K562 (cell line): ENCODE data around the gene NBPF8. TPM values are rescaled to one million over a fixed set of nuclear protein-coding genes. Genes with fewer than 3 reads are reported as not detected.
"Not testable (repeated sequence)": the region's sequence is repeated elsewhere in the genome, so short reads cannot be mapped to it uniquely, and the experiment has no call there.

Source experiments
- ATAC-seq: fragments of 200-7000 bp; cut with Tn5 transposase; 3 replicates; pipeline ENCODE4 v1.9.1; 2020; ENCODE audit warnings: moderate library complexity
- BruUV-seq: library from RNA; stranded (reverse); fragments of 400-500 nt; replicated peaks from 2 replicates; lab custom pipeline; 2021; lab: Mats Ljungman, UMichigan
- CTCF ChIA-PET: fragments of 300-600 bp; formaldehyde crosslinking; extraction: SDS; loops from one replicate; lab custom pipeline; 2021; ENCODE audit warnings: low intra/inter-chr PET ratio; lab: Yijun Ruan, JAX
- POLR2A ChIA-PET: fragments of 300-600, 350-650 bp; sonication (Branson Sonifier 250); formaldehyde crosslinking; extraction: SDS; loops from one replicate; lab custom pipeline; 2021; ENCODE audit warnings: antibody characterized with exemption, inconsistent platforms; lab: Yijun Ruan, JAX
- DNase-seq, 4 experiments: peaks; one replicate each; pipeline versions ENCODE4 v3.0.0 to v3.0.0-alpha.2; 2011 to 2018; ENCODE audit warnings: low spot score in 3 of 4, mixed read lengths in 3 of 4; ENCODE audit errors: extremely low read depth in 1 of 4
- FAIRE-seq: peaks from 2 replicates; lab custom pipeline; 2011; peaks lifted over from hg19 to GRCh38; lab: Jason Lieb, UNC
- H2AFZ ChIP-seq: 2 replicates; pipeline ENCODE4 v1.6.0; 2011; ENCODE audit warnings: low read depth, low read length, control low read depth, inconsistent platforms
- H3K27ac ChIP-seq: fragments of 200-600 bp; 3 replicates; pipeline ENCODE4 v1.8.0; 2011; ENCODE audit warnings: low read depth, mild to moderate bottlenecking, control low read depth, inconsistent platforms, low read length, moderate library complexity, mixed read lengths; ENCODE audit errors: extremely low read depth
- H3K27me3 ChIP-seq, 2 experiments: fragments of 300-600 bp in 1 of 2; 2 replicates in 1 of 2; 3 replicates in 1 of 2; pipeline versions ENCODE4 v1.6.0 to v1.8.0; 2011; ENCODE audit warnings: inconsistent platforms in 2 of 2, low read length in 2 of 2, mild to moderate bottlenecking in 1 of 2, mixed read lengths in 1 of 2, moderate library complexity in 1 of 2; ENCODE audit not compliant: control insufficient read depth in 2 of 2, insufficient read depth in 2 of 2
- H3K36me3 ChIP-seq: fragments of 300-600 bp; 3 replicates; pipeline ENCODE4 v1.8.0; 2011; ENCODE audit warnings: mild to moderate bottlenecking, low read length, inconsistent platforms; ENCODE audit not compliant: control insufficient read depth, insufficient read depth
- H3K4me1 ChIP-seq, 2 experiments: fragments of 200-600 bp in 1 of 2; replicated peaks in 1 of 2; 2 replicates in 1 of 2; 3 replicates in 1 of 2; pipeline versions ENCODE4 v1.5.1 to v1.8.0; 2011; ENCODE audit warnings: inconsistent platforms in 2 of 2, low read length in 2 of 2, mild to moderate bottlenecking in 1 of 2, mixed read lengths in 1 of 2, moderate library complexity in 1 of 2; ENCODE audit not compliant: control insufficient read depth in 2 of 2, insufficient read depth in 2 of 2
- H3K4me2 ChIP-seq: 2 replicates; pipeline ENCODE4 v1.6.1; 2011; ENCODE audit warnings: low read length, control low read depth, inconsistent platforms, mixed read lengths; ENCODE audit not compliant: insufficient read depth
- H3K4me3 ChIP-seq: fragments of 200-600 bp; sonication (generic), shearing (Covaris generic); 2 replicates; pipeline ENCODE4 v1.5.1; 2016; ENCODE audit warnings: control low read depth, inconsistent platforms
- H3K79me2 ChIP-seq: fragments of 200-600 bp; 3 replicates; pipeline ENCODE4 v1.8.0; 2011; ENCODE audit warnings: low read length, inconsistent platforms; ENCODE audit not compliant: control insufficient read depth, insufficient read depth
- H3K9ac ChIP-seq, 2 experiments: 2 replicates each; pipeline versions ENCODE4 v1.6.0 to v1.6.1; 2011; ENCODE audit warnings: low read depth in 2 of 2, low read length in 2 of 2, control low read depth in 1 of 2, inconsistent platforms in 1 of 2, mild to moderate bottlenecking in 1 of 2, mixed read lengths in 1 of 2; ENCODE audit not compliant: insufficient read depth in 1 of 2
- H3K9me1 ChIP-seq: one replicate; pipeline ENCODE4 v1.6.0; 2011; ENCODE audit warnings: inconsistent platforms, mild to moderate bottlenecking, low read length, moderate library complexity; ENCODE audit not compliant: control insufficient read depth, insufficient read depth
- H3K9me3 ChIP-seq: replicated peaks from 2 replicates; pipeline ENCODE4 v1.5.1; 2011; ENCODE audit warnings: low read depth, low read length, inconsistent platforms; ENCODE audit not compliant: control insufficient read depth, insufficient read depth
- H4K20me1 ChIP-seq: replicated peaks from 2 replicates; pipeline ENCODE4 v1.6.1; 2011; ENCODE audit warnings: low read length, inconsistent platforms, mixed read lengths; ENCODE audit not compliant: control insufficient read depth, insufficient read depth
- RAD21 ChIP-seq, 2 experiments: fragments of 250-450 bp in 1 of 2; fragments of 450-650 bp in 1 of 2; sonication (Bioruptor Pico) in 1 of 2; formaldehyde crosslinking in 1 of 2; IDR thresholded peaks in 1 of 2; conservative IDR thresholded peaks in 1 of 2; 2 replicates each; pipeline versions ENCODE4 v1.4.0 to v1.8.0; 2020 to 2022; ENCODE audit warnings: mild to moderate bottlenecking in 2 of 2, moderate library complexity in 1 of 2
- WGBS: fragments of 100-300 bp; shearing (Covaris generic); methylation state at CpG from one replicate; pipeline ENCODE4 v1.1.6; 2016; ENCODE audit warnings: low coverage, mixed read lengths; ENCODE audit not compliant: insufficient coverage; ENCODE audit errors: missing lambda C conversion rate; 5-methylcytosine and 5-hydroxymethylcytosine counted together
- in situ Hi-C: fragments of 300-500 bp; cut with MboI; formaldehyde crosslinking; loops from 4 replicates; pipeline ENCODE4 v1.15.0; 2018; ENCODE audit warnings: inconsistent platforms, mixed read lengths
- intact Hi-C: fragments of 100-400 bp; cut with micrococcal nuclease; formaldehyde crosslinking; loops from 2 replicates; pipeline ENCODE4 v1.14.2; 2022
- polyA plus RNA-seq, 8 experiments: library from polyadenylated mRNA; depleted of rRNA in 4 of 8; stranded (reverse) in 5 of 8; unstranded in 3 of 8; fragments of >200 nt; fragmentation: Nextera tagmentation in 2 of 8; fragmentation: Illumina TruSeq in 1 of 8; extraction: Ambion mirVana in 2 of 8; extraction: Trizol in 1 of 8; gene quantifications; 2 replicates each; pipeline versions ENCODE4 v1.2.1 to v1.2.3, GENCODE V29; 2011 to 2014; ENCODE audit warnings: inconsistent platforms in 1 of 8, missing spikeins in 1 of 8
- total RNA-seq, 7 experiments: library from RNA; depleted of rRNA in 6 of 7; stranded (reverse); fragments of >200 nt in 6 of 7; fragmentation: Illumina TruSeq in 2 of 7; extraction: Trizol in 2 of 7; gene quantifications; 2 replicates each; pipeline versions ENCODE4 v1.2.1 to v1.2.3, GENCODE V29; 2011 to 2021; ENCODE audit warnings: low replicate concordance in 1 of 7

NBPF8 gene
- total and polyA plus RNA-seq, 9 of the 15 experiments (the other 6 are each of a cell fraction or from before 2014, with no cell fraction given) = 1.7 to 14.7 (median 7.1) TPM

- H3K9me1 ChIP-seq, ATAC-seq, POLR2A ChIA-PET, FAIRE-seq, H3K27ac ChIP-seq, H4K20me1 ChIP-seq, H3K79me2 ChIP-seq, H3K4me2 ChIP-seq, BruUV-seq, H3K9me3 ChIP-seq, H3K4me1 ChIP-seq, CTCF ChIA-PET, H3K4me3 ChIP-seq, in situ Hi-C loops, H3K27me3 ChIP-seq, H3K9ac ChIP-seq, H2AFZ ChIP-seq, intact Hi-C loops, DNase-seq, H3K36me3 ChIP-seq: not testable (repeated sequence)
- TF ChIP-seq RAD21 (CRISPR knock-in tag; conservative IDR thresholded peaks at IDR 0.05 in 1 of 2, IDR thresholded peaks at IDR 0.05 in 1 of 2) = peak in 1 of 2 experiments; percentile 38; a peak in 2 of 4 replicates
- WGBS = 43% methylated on average over 2 of the region's 5 CpGs
These were observed 34.3 kb downstream of the NBPF8 start for GRCh38 chr1:120449124-120449523.

Other genes starting within 250 kb of the NBPF8 start
- 11.7 and 13.1 TPM in 2 replicates for gene SEC22B, start 238.5 kb upstream of the NBPF8 start, total RNA-seq (2014; rRNA removed)
- gene SEC22B, start 238.5 kb upstream of the NBPF8 start, total RNA-seq (2014; rRNA removed; fragmentation: Illumina TruSeq; extraction: Trizol) = 25.3 and 28.2 TPM in 2 replicates
- 20.4 and 23.5 TPM in 2 replicates for gene SEC22B, start 238.5 kb upstream of the NBPF8 start, total RNA-seq (2015; rRNA removed; fragmentation: Illumina TruSeq; extraction: Trizol)
- 19.1 and 19.5 TPM in 2 replicates for gene SEC22B, start 238.5 kb upstream of the NBPF8 start, total RNA-seq (2021)
- 23.5 and 28.7 TPM in 2 replicates for gene SEC22B, start 238.5 kb upstream of the NBPF8 start, polyA plus RNA-seq (2011; rRNA removed)
- gene SEC22B, start 238.5 kb upstream of the NBPF8 start, polyA plus RNA-seq (2014; fragmentation: Illumina TruSeq; extraction: Trizol) = 20.9 and 22.8 TPM in 2 replicates
- gene SEC22B, start 238.5 kb upstream of the NBPF8 start, polyA plus RNA-seq (2014; fragmentation: Nextera tagmentation; extraction: Ambion mirVana) = 10 to 100 TPM; 27.5 to 40.3 TPM
- 17.7 and 17.9 TPM in 2 replicates for gene SEC22B, start 238.5 kb upstream of the NBPF8 start, polyA plus RNA-seq (2014; rRNA removed)